Measurements from ENCODE around the gene MACROD2. TPM values are rescaled to one million over a fixed set of nuclear protein-coding genes. Genes with fewer than 3 reads are reported as not detected.

The MACROD2 gene
- total and polyA plus RNA-seq, 2 donors (not counting 1 experiment from before 2014, with no cell fraction given) = 5.3 to 6.7 TPM

GRCh38 chr20:15739035-15739434 lies 1743.7 kb downstream of the MACROD2 start:
- no peak overlapping the region for H3K4me3 Mint-ChIP-seq
- no peaks in the 10 kb centered on the region for H3K4me1 ChIP-seq (ENCODE audit: control insufficient read depth in 2 of 2, insufficient read depth in 2 of 2, low read length in 2 of 2)
- no peak overlapping the region for H2AFZ ChIP-seq (ENCODE audit: insufficient read depth, low read depth, low read length, poor library complexity, severe bottlenecking)
- no peak overlapping the region for H3K27ac ChIP-seq (ENCODE audit: low read length in 2 of 2)
- H3K27me3 ChIP-seq (replicated peaks in 1 of 4; ENCODE audit: control extremely low read depth in 1 of 4, control insufficient read depth in 3 of 4, insufficient read depth in 4 of 4, low read length in 3 of 4) = no peaks in the 10 kb centered on the region
- intact Hi-C loops (cut with micrococcal nuclease) = no loop called here
- H3K9ac ChIP-seq (ENCODE audit: low read length) = no peak overlapping the region
- H3K36me3 ChIP-seq (replicated peaks in 1 of 2; ENCODE audit: control extremely low read depth in 1 of 2, control insufficient read depth in 1 of 2, extremely low read depth in 1 of 2, insufficient read depth in 2 of 2, low read length in 1 of 2) = no peaks in the 10 kb centered on the region
- ChIA-PET POLR2A (no interaction called here), CTCF (interaction anchor here (0.9 kb wide), 1 partner anchor 10 kb away, joined by 3 read pairs; no protein-coding TSS in a partner anchor)
- H3K79me2 ChIP-seq (ENCODE audit: control insufficient read depth, insufficient read depth, low read length) = no peaks in the 10 kb centered on the region
- 100% methylated on average over 1 of the region's 2 CpGs for WGBS (ENCODE audit: insufficient coverage)
- no peaks in the 10 kb centered on the region for H4K20me1 ChIP-seq (ENCODE audit: control insufficient read depth, insufficient read depth, low read length, poor library complexity, severe bottlenecking)
- no peak for DNase-seq
- ATAC-seq (ENCODE audit: low read depth) = no peak
- no peak overlapping the region for H3K4me3 ChIP-seq (ENCODE audit: control extremely low read depth in 1 of 5, extremely low read depth in 1 of 5, insufficient read depth in 1 of 5, low read depth in 2 of 5, low read length in 4 of 5)
- H3K9me3 Mint-ChIP-seq (ENCODE audit: insufficient read depth) = no peaks in the 10 kb centered on the region
- H3K9me3 ChIP-seq (ENCODE audit: control extremely low read depth in 1 of 3, control insufficient read depth in 2 of 3, insufficient read depth in 1 of 3, low read length in 2 of 3) = no peaks in the 10 kb centered on the region
- no peak overlapping the region for H3K27ac Mint-ChIP-seq
- peaks cover 1% of the 10 kb centered on the region for H3K27me3 Mint-ChIP-seq
- no peak overlapping the region for H3K4me2 ChIP-seq (replicated peaks; ENCODE audit: low read depth, low read length, poor library complexity, severe bottlenecking)
- no peak for TF ChIP-seq EZH2 (IDR thresholded peaks at IDR 0.05; ENCODE audit: borderline replicate concordance, insufficient read depth, low read depth, low read length, poor library complexity, severe bottlenecking)
- TF ChIP-seq, protein P1, sequence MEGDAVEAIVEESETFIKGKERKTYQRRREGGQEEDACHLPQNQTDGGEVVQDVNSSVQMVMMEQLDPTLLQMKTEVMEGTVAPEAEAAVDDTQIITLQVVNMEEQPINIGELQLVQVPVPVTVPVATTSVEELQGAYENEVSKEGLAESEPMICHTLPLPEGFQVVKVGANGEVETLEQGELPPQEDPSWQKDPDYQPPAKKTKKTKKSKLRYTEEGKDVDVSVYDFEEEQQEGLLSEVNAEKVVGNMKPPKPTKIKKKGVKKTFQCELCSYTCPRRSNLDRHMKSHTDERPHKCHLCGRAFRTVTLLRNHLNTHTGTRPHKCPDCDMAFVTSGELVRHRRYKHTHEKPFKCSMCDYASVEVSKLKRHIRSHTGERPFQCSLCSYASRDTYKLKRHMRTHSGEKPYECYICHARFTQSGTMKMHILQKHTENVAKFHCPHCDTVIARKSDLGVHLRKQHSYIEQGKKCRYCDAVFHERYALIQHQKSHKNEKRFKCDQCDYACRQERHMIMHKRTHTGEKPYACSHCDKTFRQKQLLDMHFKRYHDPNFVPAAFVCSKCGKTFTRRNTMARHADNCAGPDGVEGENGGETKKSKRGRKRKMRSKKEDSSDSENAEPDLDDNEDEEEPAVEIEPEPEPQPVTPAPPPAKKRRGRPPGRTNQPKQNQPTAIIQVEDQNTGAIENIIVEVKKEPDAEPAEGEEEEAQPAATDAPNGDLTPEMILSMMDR (IDR thresholded peaks at IDR 0.05) = no peak
- no peaks in the 10 kb centered on the region for H3K4me1 Mint-ChIP-seq

GRCh38 chr20:15740046-15740775 lies 1744.9 kb downstream of the MACROD2 start:
- H3K79me2 ChIP-seq (ENCODE audit: control insufficient read depth, insufficient read depth, low read length) = no peaks in the 10 kb centered on the region

More at GRCh38 chr20:15740046-15740775, 1744.9 kb downstream of the MACROD2 start:
- intact Hi-C loops (cut with micrococcal nuclease) = no loop called here
- Histone ChIP-seq H3K9ac (ENCODE audit: low read length) (no peak overlapping the region), H3K4me2 (replicated peaks; ENCODE audit: low read depth, low read length, poor library complexity, severe bottlenecking) (no peak overlapping the region), H3K4me1 (ENCODE audit: control insufficient read depth in 2 of 2, insufficient read depth in 2 of 2, low read length in 2 of 2) (no peaks in the 10 kb centered on the region), H3K4me3 (ENCODE audit: control extremely low read depth in 1 of 5, extremely low read depth in 1 of 5, insufficient read depth in 1 of 5, low read depth in 2 of 5, low read length in 4 of 5) (no peak overlapping the region), H3K27ac (ENCODE audit: low read length in 2 of 2) (no peak overlapping the region), H3K9me3 (ENCODE audit: control extremely low read depth in 1 of 3, control insufficient read depth in 2 of 3, insufficient read depth in 1 of 3, low read length in 2 of 3) (no peaks in the 10 kb centered on the region), H4K20me1 (ENCODE audit: control insufficient read depth, insufficient read depth, low read length, poor library complexity, severe bottlenecking) (no peaks in the 10 kb centered on the region), H3K27me3 (replicated peaks in 1 of 4; ENCODE audit: control extremely low read depth in 1 of 4, control insufficient read depth in 3 of 4, insufficient read depth in 4 of 4, low read length in 3 of 4) (no peaks in the 10 kb centered on the region), H2AFZ (ENCODE audit: insufficient read depth, low read depth, low read length, poor library complexity, severe bottlenecking) (no peak overlapping the region), H3K36me3 (replicated peaks in 1 of 2; ENCODE audit: control extremely low read depth in 1 of 2, control insufficient read depth in 1 of 2, extremely low read depth in 1 of 2, insufficient read depth in 2 of 2, low read length in 1 of 2) (no peaks in the 10 kb centered on the region)
- TF ChIP-seq EZH2 (IDR thresholded peaks at IDR 0.05; ENCODE audit: borderline replicate concordance, insufficient read depth, low read depth, low read length, poor library complexity, severe bottlenecking) = no peak
- TF ChIP-seq, protein P1 (IDR thresholded peaks at IDR 0.05) = no peak
- DNase-seq (no peak), ATAC-seq (ENCODE audit: low read depth) (no peak)
- Mint-ChIP-seq H3K9me3 (ENCODE audit: insufficient read depth) (no peaks in the 10 kb centered on the region), H3K4me3 (no peak overlapping the region), H3K27ac (no peak overlapping the region), H3K4me1 (no peaks in the 10 kb centered on the region), H3K27me3 (no peaks in the 10 kb centered on the region)
- WGBS (ENCODE audit: insufficient coverage) = no CpG with 5 or more reads among the region's 3 CpGs
- ChIA-PET POLR2A (no interaction called here), CTCF (no interaction called here)
